ENCODE results near the gene BAHCC1. TPM values are rescaled to one million over a fixed set of nuclear protein-coding genes. Genes with fewer than 3 reads are reported as not detected.
A peak's percentile ranks its signal among the peaks of the same experiment; 100 is the strongest.

Gene BAHCC1
- total RNA-seq, 1 donor from 2014 or later, result 8.4 TPM

DNA sequence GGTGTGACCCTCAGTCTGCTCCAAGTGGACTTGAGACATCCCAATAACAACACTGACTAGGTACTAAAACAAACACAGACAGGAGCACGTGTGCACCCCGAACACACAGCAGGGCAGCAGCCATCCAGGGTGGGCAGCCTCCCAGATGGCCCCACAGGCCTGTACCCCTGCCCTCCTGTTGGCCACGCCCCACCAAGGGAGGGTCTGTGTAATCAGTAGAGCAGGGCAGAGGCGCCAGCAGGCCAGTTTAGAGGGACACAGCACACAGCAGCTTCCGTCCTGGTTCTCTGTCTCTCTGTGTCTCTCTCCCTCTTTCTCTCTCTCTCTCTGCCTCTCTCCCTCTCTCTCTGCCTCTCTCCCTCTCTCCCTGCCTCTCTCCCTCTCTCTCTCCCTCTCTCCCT, 95.9 kb downstream of the BAHCC1 start:
- Histone ChIP-seq H3K9ac (ENCODE audit: low read depth in 1 of 3, low read length in 3 of 3) (no peak overlapping the region), H3K36me3 (ENCODE audit: control insufficient read depth in 3 of 3, insufficient read depth in 3 of 3, low read length in 3 of 3) (no peaks in the 10 kb centered on the region), H3K27me3 (ENCODE audit: control insufficient read depth in 3 of 3, insufficient read depth in 3 of 3, low read length in 3 of 3) (peaks cover 11 to 23% (median 17%) of the 10 kb centered on the region in 3 donors), H3K4me3 (ENCODE audit: low read length in 3 of 3) (no peak overlapping the region), H3K4me1 (ENCODE audit: control insufficient read depth in 3 of 3, insufficient read depth in 3 of 3, low read length in 3 of 3) (peaks cover 4 to 13% (median 9%) of the 10 kb centered on the region in 3 donors), H3K27ac (ENCODE audit: low read depth, low read length) (no peak overlapping the region), H3K9me3 (ENCODE audit: control insufficient read depth in 3 of 3, low read length in 3 of 3) (no peaks in the 10 kb centered on the region)

DNA sequence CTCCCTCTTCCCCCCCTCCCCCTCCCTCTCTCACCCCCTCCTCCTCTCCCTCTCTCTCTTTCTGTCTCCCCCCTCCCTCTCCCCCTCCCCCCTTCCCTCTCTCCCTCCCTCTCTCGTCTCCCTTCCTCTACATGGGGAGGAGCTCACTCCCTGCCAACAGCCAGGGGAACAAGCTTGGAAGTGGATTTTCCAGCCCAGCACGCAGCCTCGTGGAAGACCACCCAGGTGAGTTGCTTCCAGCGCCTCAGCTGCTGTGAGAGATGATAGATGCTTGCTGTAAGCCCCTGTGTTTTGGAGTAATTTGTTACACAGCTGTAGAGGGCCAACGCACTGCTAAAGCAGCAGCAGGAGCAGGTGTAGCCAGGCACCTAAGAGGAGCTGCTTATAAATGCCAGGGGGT, 96.5 kb downstream of the BAHCC1 start:
- Histone ChIP-seq H3K27me3 (ENCODE audit: control insufficient read depth in 3 of 3, insufficient read depth in 3 of 3, low read length in 3 of 3) (peaks cover 11 to 23% (median 17%) of the 10 kb centered on the region in 3 donors), H3K9ac (ENCODE audit: low read depth in 1 of 3, low read length in 3 of 3) (no peak overlapping the region), H3K9me3 (ENCODE audit: control insufficient read depth in 3 of 3, low read length in 3 of 3) (no peaks in the 10 kb centered on the region), H3K27ac (ENCODE audit: low read depth, low read length) (no peak overlapping the region), H3K4me1 (ENCODE audit: control insufficient read depth in 3 of 3, insufficient read depth in 3 of 3, low read length in 3 of 3) (peaks cover 4 to 13% (median 9%) of the 10 kb centered on the region in 3 donors), H3K36me3 (ENCODE audit: control insufficient read depth in 3 of 3, insufficient read depth in 3 of 3, low read length in 3 of 3) (no peaks in the 10 kb centered on the region), H3K4me3 (ENCODE audit: low read length in 3 of 3) (no peak overlapping the region)

DNA sequence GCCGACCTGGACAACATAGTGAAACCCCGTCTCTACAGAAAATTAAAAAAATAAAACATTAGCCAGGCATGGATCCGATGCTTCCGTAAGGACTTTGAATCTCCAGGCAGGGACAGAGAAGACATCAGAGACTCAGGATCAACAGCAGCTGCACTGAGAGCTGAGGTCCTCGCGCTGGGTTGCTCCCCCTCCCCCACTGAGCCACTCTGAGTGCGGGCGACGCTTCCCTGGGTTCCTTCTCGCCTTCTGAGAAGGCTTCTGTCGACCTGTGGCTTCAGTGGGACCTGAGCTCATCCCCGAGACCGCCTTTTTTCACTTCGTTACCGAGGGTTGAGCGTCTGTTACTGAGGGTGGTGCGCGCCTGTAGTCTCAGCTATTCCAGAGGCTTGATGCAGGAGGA, 96.9 kb downstream of the BAHCC1 start:
- Histone ChIP-seq H3K4me1 (ENCODE audit: control insufficient read depth in 3 of 3, insufficient read depth in 3 of 3, low read length in 3 of 3) (peaks cover 4 to 13% (median 9%) of the 10 kb centered on the region in 3 donors), H3K9me3 (ENCODE audit: control insufficient read depth in 3 of 3, low read length in 3 of 3) (no peaks in the 10 kb centered on the region), H3K36me3 (ENCODE audit: control insufficient read depth in 3 of 3, insufficient read depth in 3 of 3, low read length in 3 of 3) (no peaks in the 10 kb centered on the region), H3K27ac (ENCODE audit: low read depth, low read length) (no peak overlapping the region), H3K27me3 (ENCODE audit: control insufficient read depth in 3 of 3, insufficient read depth in 3 of 3, low read length in 3 of 3) (peaks cover 11 to 23% (median 17%) of the 10 kb centered on the region in 3 donors), H3K9ac (ENCODE audit: low read depth in 1 of 3, low read length in 3 of 3) (no peak overlapping the region), H3K4me3 (ENCODE audit: low read length in 3 of 3) (no peak overlapping the region)

DNA sequence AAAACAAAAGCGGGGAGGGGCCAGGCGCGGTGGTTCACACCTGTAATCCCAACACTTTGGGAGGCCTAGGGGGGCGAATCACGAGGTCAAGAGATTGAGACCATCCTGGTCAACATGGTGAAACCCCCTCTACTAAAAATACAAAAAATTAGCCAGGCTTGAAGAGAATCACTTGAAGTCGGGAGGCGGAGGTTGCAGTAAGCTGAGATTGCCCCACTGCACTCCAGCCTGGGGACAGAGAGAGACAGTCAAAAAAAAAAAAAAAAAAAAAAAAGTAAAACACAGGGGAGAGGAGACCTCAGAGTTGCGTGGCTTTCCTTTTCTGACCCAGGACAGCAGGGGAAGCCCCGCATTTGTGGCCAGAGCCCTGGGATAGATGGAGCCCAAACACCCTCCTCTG, 97.4 kb downstream of the BAHCC1 start:
- no peaks in the 10 kb centered on the region for H3K36me3 ChIP-seq (ENCODE audit: control insufficient read depth in 3 of 3, insufficient read depth in 3 of 3, low read length in 3 of 3)
- no peak overlapping the region for H3K27ac ChIP-seq (ENCODE audit: low read depth, low read length)
- H3K4me3 ChIP-seq (ENCODE audit: low read length in 3 of 3), result no peak overlapping the region
- H3K4me1 ChIP-seq (ENCODE audit: control insufficient read depth in 3 of 3, insufficient read depth in 3 of 3, low read length in 3 of 3), result peaks cover 0 to 9% (median 4%) of the 10 kb centered on the region in 3 donors
- no peaks in the 10 kb centered on the region for H3K9me3 ChIP-seq (ENCODE audit: control insufficient read depth in 3 of 3, low read length in 3 of 3)
- H3K27me3 ChIP-seq (ENCODE audit: control insufficient read depth in 3 of 3, insufficient read depth in 3 of 3, low read length in 3 of 3), result peaks cover 11 to 23% (median 17%) of the 10 kb centered on the region in 3 donors
- H3K9ac ChIP-seq (ENCODE audit: low read depth in 1 of 3, low read length in 3 of 3), result no peak overlapping the region

DNA sequence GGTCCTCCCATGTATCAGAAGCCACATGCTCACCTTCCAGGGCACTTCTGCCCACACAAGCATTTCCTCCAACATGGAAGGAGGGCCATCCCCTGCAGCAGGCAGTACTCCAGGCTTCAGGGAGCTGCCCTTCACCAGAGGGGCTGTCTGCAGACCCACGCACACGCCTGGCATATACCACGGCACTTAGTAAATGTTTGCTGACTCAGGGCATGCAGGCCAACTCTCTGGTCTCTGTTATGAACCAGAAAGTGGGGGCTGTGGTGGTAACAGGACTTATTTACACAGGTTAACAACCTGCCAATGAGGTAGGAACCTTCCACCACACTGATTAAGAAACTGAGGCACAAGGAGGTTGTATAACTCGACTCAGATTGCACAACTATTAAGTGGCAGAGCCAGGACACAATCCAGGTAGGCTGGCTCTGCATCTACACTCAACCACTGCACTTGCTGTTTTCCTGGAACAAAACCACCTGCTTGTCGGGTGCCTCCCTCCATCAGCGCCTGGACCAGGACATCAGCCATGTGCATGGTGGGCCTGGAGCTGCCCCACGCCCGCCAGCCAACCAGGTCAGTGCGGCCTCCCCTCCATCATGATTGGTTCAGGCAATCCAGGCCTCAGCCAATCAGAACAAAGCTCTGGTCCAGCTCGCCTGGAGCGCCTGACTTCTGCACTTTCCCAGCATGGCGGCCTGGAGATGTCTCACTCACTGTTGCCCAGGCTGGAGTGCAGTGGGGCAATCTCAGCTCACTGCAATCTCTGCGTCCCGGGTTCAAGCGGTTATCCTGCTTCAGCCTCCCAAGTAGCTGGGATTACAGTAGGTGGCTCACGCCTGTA, 98.2 kb downstream of the BAHCC1 start:
- H3K27me3 ChIP-seq (ENCODE audit: control insufficient read depth in 3 of 3, insufficient read depth in 3 of 3, low read length in 3 of 3), result peaks cover 11 to 23% (median 17%) of the 10 kb centered on the region in 3 donors
- H3K4me1 ChIP-seq (ENCODE audit: control insufficient read depth in 3 of 3, insufficient read depth in 3 of 3, low read length in 3 of 3), result peaks cover 0 to 8% (median 3%) of the 10 kb centered on the region in 3 donors
- H3K36me3 ChIP-seq (ENCODE audit: control insufficient read depth in 3 of 3, insufficient read depth in 3 of 3, low read length in 3 of 3), result no peaks in the 10 kb centered on the region
- no peaks in the 10 kb centered on the region for H3K9me3 ChIP-seq (ENCODE audit: control insufficient read depth in 3 of 3, low read length in 3 of 3)
- H3K9ac ChIP-seq (ENCODE audit: low read depth in 1 of 3, low read length in 3 of 3), result no peak overlapping the region
- no peak overlapping the region for H3K27ac ChIP-seq (ENCODE audit: low read depth, low read length)
- H3K4me3 ChIP-seq (ENCODE audit: low read length in 3 of 3), result no peak overlapping the region

DNA sequence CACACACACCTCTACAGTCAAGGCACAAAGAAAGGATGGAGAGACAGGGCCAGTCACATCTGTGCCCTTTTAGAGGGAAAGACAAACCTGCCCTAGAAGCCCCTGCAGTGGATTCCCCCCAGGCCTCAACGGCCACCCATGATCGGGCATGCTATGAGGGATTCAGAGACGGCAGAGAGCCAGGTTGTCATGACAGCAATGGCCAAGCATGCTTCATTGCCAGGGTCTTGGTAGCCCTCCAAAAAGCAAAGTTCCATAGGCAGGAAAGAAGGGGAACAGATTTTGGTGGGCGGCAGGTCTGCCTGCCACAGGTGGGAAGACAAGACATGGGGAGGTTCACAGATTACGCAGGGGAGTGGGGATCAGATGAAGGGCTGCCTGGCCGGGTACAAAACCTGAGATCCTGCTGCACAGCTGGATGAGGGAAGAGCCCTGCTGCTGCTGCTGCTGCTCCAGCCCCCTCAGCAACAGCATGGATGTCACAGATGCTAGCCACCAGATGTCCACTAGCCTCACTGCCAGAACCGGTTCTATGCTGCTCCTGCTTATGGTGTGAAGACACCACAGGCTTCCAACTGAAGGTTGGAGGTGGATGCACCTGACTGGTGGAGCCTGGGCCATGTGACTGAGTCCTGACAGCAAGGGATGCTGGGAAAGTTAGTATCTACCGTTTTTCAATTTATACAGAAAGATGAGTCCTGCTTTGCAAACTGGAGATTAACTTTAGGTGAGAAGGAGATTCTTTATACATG, 99.5 kb downstream of the BAHCC1 start:
- Histone ChIP-seq H3K4me3 (ENCODE audit: low read length in 3 of 3) (no peak overlapping the region), H3K36me3 (ENCODE audit: control insufficient read depth in 3 of 3, insufficient read depth in 3 of 3, low read length in 3 of 3) (no peaks in the 10 kb centered on the region), H3K9ac (ENCODE audit: low read depth in 1 of 3, low read length in 3 of 3) (no peak overlapping the region), H3K4me1 (ENCODE audit: control insufficient read depth in 3 of 3, insufficient read depth in 3 of 3, low read length in 3 of 3) (peaks cover 0 to 5% (median 0%) of the 10 kb centered on the region in 3 donors), H3K27me3 (ENCODE audit: control insufficient read depth in 3 of 3, insufficient read depth in 3 of 3, low read length in 3 of 3) (peaks cover 11 to 23% (median 14%) of the 10 kb centered on the region in 3 donors), H3K27ac (ENCODE audit: low read depth, low read length) (no peak overlapping the region), H3K9me3 (ENCODE audit: control insufficient read depth in 3 of 3, low read length in 3 of 3) (no peaks in the 10 kb centered on the region)

DNA sequence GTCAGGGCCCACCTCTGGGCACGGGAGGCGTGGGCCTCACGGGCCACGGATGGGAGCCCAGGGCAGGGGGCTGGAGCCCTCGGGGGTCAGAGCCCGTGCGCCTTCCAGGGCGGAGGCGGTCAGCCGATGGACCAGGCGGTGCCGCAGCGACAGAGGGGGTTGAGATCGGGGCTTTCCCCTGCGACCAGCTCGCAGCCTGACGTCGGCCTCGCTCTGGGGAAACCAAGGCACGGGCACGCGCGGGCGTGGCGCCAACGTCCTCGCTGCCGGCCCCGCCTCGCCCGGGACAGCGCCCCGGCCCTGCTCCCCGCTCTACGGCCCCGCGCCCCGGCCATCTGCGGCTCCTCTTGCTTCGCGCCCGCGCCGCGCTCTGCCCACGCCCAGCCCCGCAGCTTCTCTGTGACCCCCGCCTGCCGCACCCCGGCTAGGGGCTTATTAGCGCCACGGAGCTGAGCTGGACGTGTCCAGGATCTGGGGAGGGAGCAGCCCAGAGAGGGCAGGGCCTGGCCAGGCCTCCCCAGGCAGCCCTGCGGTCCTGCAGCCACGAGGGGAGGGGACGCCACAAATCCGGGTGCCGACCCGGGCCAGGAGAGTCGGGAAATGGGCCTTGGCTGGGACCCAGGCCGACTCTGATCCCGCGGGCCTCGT, 103.8 kb downstream of the BAHCC1 start:
- H3K4me1 ChIP-seq (ENCODE audit: control insufficient read depth in 3 of 3, insufficient read depth in 3 of 3, low read length in 3 of 3), result peaks cover 0 to 3% (median 0%) of the 10 kb centered on the region in 3 donors
- peaks cover 0 to 7% (median 6%) of the 10 kb centered on the region in 3 donors for H3K27me3 ChIP-seq (ENCODE audit: control insufficient read depth in 3 of 3, insufficient read depth in 3 of 3, low read length in 3 of 3)
- H3K9me3 ChIP-seq (ENCODE audit: control insufficient read depth in 3 of 3, low read length in 3 of 3), result no peaks in the 10 kb centered on the region
- H3K27ac ChIP-seq (ENCODE audit: low read depth, low read length), result no peak overlapping the region
- H3K36me3 ChIP-seq (ENCODE audit: control insufficient read depth in 3 of 3, insufficient read depth in 3 of 3, low read length in 3 of 3), result no peaks in the 10 kb centered on the region
- H3K9ac ChIP-seq (ENCODE audit: low read depth in 1 of 3, low read length in 3 of 3), result peak overlapping the region in 1 of 3 donors; percentile 8
- no peak overlapping the region for H3K4me3 ChIP-seq (ENCODE audit: low read length in 3 of 3)

DNA sequence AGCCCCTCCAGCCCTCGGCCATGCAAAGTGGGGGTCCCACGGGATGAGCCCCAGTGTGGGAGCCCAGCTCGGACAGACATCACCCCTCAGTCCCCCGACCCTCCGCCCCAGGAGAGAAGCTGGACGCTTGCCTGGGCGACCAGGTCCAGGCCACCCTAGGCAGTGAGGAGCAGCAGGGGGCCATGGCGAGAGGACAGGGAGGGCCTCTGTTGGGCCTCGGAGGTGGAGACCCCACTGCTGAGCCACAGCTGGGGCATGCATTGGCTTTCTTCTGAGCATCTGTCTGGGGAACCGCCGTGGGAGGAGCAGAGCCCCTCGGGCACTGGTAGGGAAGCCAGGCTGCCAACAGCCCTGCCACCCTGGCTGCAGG, 104.3 kb downstream of the BAHCC1 start:
- Histone ChIP-seq H3K9ac (ENCODE audit: low read depth in 1 of 3, low read length in 3 of 3) (peak overlapping the region in 1 of 3 donors; percentile 3), H3K4me1 (ENCODE audit: control insufficient read depth in 3 of 3, insufficient read depth in 3 of 3, low read length in 3 of 3) (peaks cover 0 to 3% (median 0%) of the 10 kb centered on the region in 3 donors), H3K4me3 (ENCODE audit: low read length in 3 of 3) (no peak overlapping the region), H3K27me3 (ENCODE audit: control insufficient read depth in 3 of 3, insufficient read depth in 3 of 3, low read length in 3 of 3) (peaks cover 0 to 5% (median 2%) of the 10 kb centered on the region in 3 donors), H3K9me3 (ENCODE audit: control insufficient read depth in 3 of 3, low read length in 3 of 3) (no peaks in the 10 kb centered on the region), H3K36me3 (ENCODE audit: control insufficient read depth in 3 of 3, insufficient read depth in 3 of 3, low read length in 3 of 3) (no peaks in the 10 kb centered on the region), H3K27ac (ENCODE audit: low read depth, low read length) (no peak overlapping the region)

DNA sequence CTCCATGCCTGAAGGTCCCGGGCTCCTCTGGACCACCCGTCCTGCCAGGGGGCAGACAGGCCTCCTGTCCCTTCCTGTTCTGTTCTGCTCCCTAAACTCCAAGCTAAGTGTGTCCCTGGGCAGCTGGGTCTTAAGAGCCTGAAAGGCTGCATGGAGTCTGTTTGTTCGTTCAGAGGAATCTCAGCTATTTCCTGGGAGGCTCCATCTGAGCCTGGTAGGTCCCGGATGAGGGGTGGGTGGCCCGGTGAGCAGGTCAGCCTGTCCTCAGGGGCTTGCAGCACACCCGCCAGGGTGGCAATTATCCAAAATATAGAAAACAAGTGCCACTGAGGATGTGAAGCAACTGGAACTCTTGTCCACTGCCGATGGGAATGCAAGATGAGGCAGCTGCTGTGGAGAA, 104.8 kb downstream of the BAHCC1 start:
- Histone ChIP-seq H3K4me1 (ENCODE audit: control insufficient read depth in 3 of 3, insufficient read depth in 3 of 3, low read length in 3 of 3) (peaks cover 0 to 3% (median 0%) of the 10 kb centered on the region in 3 donors), H3K36me3 (ENCODE audit: control insufficient read depth in 3 of 3, insufficient read depth in 3 of 3, low read length in 3 of 3) (no peaks in the 10 kb centered on the region), H3K9me3 (ENCODE audit: control insufficient read depth in 3 of 3, low read length in 3 of 3) (no peaks in the 10 kb centered on the region), H3K4me3 (ENCODE audit: low read length in 3 of 3) (no peak overlapping the region), H3K9ac (ENCODE audit: low read depth in 1 of 3, low read length in 3 of 3) (no peak overlapping the region), H3K27ac (ENCODE audit: low read depth, low read length) (no peak overlapping the region), H3K27me3 (ENCODE audit: control insufficient read depth in 3 of 3, insufficient read depth in 3 of 3, low read length in 3 of 3) (peaks cover 0 to under 1% (median 0%) of the 10 kb centered on the region in 3 donors)
